ENCODE measurements around the gene PAMR1. TPM values are rescaled to one million over a fixed set of nuclear protein-coding genes. Genes with fewer than 3 reads are reported as not detected.
A peak's percentile ranks its signal among the peaks of the same experiment; 100 is the strongest.

The PAMR1 gene
- total RNA-seq, 4 donors from 2014 or later, result 0.34 to 9.2 (median 3.8) TPM

DNA sequence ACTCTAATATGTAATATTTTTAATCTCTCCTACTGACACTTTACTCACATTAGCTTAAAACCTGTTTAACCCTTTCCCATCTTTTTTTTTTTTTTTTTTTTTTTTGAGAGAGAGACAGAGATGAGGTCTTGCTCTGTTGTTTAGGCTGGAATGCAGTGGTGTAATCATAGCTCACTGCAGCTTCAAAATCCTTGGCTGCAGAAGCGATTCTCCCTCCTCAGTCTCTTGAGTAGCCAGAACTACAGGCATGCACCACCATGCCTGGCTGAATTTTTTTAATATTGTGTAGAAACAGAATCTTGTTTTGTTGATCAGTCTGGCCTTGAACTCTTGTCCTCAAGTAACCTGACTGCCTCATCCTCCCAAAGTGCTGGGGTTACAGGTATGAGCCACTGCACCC lies 37.3 kb downstream of the PAMR1 start:
- peaks cover 0 to 19% (median 0%) of the 10 kb centered on the region in 4 donors for H3K27me3 ChIP-seq
- intact Hi-C loops (cut with DNase I), result no loop called here
- WGBS, 2 donors, result 25 to 38% methylated on average over 1 of the region's 1 CpG
- no peaks in the 10 kb centered on the region for H3K4me1 ChIP-seq
- TF ChIP-seq POLR2A (IDR thresholded peaks at IDR 0.05), result no peak
- TF ChIP-seq, protein P1, sequence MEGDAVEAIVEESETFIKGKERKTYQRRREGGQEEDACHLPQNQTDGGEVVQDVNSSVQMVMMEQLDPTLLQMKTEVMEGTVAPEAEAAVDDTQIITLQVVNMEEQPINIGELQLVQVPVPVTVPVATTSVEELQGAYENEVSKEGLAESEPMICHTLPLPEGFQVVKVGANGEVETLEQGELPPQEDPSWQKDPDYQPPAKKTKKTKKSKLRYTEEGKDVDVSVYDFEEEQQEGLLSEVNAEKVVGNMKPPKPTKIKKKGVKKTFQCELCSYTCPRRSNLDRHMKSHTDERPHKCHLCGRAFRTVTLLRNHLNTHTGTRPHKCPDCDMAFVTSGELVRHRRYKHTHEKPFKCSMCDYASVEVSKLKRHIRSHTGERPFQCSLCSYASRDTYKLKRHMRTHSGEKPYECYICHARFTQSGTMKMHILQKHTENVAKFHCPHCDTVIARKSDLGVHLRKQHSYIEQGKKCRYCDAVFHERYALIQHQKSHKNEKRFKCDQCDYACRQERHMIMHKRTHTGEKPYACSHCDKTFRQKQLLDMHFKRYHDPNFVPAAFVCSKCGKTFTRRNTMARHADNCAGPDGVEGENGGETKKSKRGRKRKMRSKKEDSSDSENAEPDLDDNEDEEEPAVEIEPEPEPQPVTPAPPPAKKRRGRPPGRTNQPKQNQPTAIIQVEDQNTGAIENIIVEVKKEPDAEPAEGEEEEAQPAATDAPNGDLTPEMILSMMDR (IDR thresholded peaks at IDR 0.05), result no peak
- no peaks in the 10 kb centered on the region for H3K36me3 ChIP-seq
- peaks cover 0 to 3% (median 0%) of the 10 kb centered on the region in 3 donors for H3K9me3 ChIP-seq
- no peak for DNase-seq
- no peak overlapping the region for H3K27ac ChIP-seq
- H3K4me3 ChIP-seq, result no peak overlapping the region

DNA sequence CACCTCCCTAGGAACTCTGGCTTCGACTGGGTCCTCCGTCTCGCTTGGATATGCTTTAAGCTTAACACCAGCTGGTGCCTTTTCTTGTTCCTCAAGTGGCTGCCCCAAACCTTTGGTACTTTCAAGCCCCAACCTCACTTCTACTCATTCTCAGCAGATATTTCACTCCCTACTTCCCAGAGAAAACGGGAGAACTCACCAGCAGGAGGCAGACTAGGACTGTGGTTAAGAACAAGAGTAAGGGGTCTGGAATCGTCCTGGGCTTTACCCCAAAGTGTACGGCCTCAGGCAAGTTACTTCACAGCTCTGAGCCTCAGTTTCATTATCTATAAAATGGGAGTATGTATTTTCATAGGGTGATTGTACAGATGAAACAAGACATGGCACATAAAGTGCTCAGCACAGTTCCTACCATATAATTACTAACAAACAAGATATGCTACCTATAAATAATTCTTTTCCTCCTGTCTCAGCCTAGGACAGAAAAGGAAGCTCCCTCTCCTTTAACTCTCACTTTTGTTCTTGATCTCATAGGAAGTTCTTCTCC lies 37.8 kb downstream of the PAMR1 start:
- intact Hi-C loops (cut with DNase I), result no loop called here
- Histone ChIP-seq H3K36me3 (no peaks in the 10 kb centered on the region), H3K9me3 (peaks cover 0 to 9% (median 0%) of the 10 kb centered on the region in 3 donors), H3K27me3 (peaks cover 0 to 23% (median 0%) of the 10 kb centered on the region in 4 donors), H3K4me3 (no peak overlapping the region), H3K4me1 (no peaks in the 10 kb centered on the region), H3K27ac (no peak overlapping the region)
- no peak for DNase-seq
- 39 to 42% methylated on average over 6 of the region's 6 CpGs for WGBS, 2 donors
- TF ChIP-seq, protein P1 (IDR thresholded peaks at IDR 0.05), result peak in 3 of 6 experiments; percentile 28 to 47 (median 33)
- TF ChIP-seq POLR2A (IDR thresholded peaks at IDR 0.05), result no peak

DNA sequence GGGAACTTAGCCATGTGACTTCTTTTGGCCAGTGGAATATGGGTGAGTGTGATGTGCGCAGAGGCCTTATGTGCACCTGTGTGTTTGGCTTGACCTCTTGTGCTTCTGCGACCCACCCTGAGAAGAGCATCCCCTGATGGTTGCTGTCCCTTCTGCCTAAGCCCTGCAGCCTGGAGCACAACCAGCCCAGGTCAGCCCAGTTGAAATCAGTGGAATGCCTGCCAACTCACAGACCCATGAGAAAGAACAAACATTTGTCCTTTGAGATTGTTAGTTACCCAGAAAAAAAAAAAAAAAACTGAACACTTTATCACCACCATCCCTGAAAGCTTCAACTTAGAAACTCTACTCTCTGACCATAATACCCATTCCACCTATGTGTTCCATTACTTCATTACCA lies 38.5 kb downstream of the PAMR1 start:
- Histone ChIP-seq H3K27me3 (peaks cover 0 to 23% (median 0%) of the 10 kb centered on the region in 4 donors), H3K4me3 (no peak overlapping the region), H3K36me3 (no peaks in the 10 kb centered on the region), H3K9me3 (peaks cover 0 to 9% (median 3%) of the 10 kb centered on the region in 3 donors), H3K27ac (no peak overlapping the region), H3K4me1 (no peaks in the 10 kb centered on the region)
- no peak for DNase-seq
- TF ChIP-seq, protein P1 (IDR thresholded peaks at IDR 0.05), result no peak
- no peak for TF ChIP-seq POLR2A (IDR thresholded peaks at IDR 0.05)
- WGBS, 2 donors, result 88 to 100% methylated on average over 2 of the region's 2 CpGs
- intact Hi-C loops (cut with DNase I), result no loop called here

DNA sequence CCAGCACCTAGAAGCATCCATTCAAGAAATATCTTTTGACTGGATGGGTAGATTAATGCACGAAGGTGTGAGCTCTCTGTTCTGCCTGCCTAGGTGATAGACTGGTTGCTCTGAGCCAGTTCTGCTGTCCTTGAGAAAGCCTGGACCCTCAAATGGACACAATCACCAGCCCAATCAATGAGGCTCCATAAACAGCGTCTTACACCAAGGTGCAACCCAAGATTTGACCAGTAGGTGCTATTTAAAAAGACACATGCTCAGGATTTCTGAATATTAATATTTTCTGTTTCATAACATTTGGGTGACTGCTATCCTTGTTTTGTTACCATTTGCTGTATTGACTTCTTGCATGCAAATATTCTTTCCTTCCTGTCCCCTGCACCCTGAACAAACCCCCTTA lies 39.0 kb downstream of the PAMR1 start:
- Histone ChIP-seq H3K9me3 (peaks cover 0 to 9% (median 3%) of the 10 kb centered on the region in 3 donors), H3K27me3 (peaks cover 0 to 27% (median 0%) of the 10 kb centered on the region in 4 donors), H3K36me3 (no peaks in the 10 kb centered on the region), H3K4me3 (no peak overlapping the region), H3K4me1 (no peaks in the 10 kb centered on the region), H3K27ac (no peak overlapping the region)
- TF ChIP-seq, protein P1 (IDR thresholded peaks at IDR 0.05), result peak in 1 of 6 experiments; percentile 9
- no peak for TF ChIP-seq POLR2A (IDR thresholded peaks at IDR 0.05)
- WGBS, 2 donors, result 43 to 100% methylated on average over 2 of the region's 2 CpGs
- DNase-seq, result no peak
- intact Hi-C loops (cut with DNase I), result no loop called here

DNA sequence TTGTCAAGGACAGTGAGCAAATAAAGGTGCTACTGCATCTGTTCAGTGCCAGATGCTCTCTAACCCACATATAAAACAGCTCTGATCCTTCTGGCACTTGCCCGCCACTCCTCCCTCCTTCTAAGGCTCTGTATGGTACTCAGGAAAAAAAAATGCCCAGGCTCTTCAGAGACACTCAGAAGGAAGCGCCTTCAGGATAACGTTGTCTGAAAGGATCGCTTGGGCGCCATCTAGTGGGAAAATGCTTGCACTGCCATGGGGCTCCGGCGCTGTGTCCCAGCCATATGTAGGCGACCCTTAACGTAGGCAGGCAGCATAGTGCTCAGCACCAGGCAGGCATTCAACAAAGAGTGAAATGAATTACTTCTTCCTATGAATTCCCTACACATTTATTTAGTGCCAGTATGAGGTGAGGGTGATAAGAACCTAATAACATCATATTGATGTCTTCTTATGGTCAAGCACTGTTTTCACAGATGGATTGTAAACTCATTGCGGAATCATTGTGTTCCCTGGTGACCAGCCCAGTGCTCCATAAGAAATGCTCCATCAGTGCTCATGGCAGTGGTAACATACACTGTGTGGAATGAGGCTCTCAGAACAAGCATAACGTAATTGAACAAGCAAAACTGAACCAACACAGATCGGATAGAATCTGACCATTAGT lies 39.6 kb downstream of the PAMR1 start:
- Histone ChIP-seq H3K9me3 (peaks cover 0 to 9% (median 3%) of the 10 kb centered on the region in 3 donors), H3K4me3 (no peak overlapping the region), H3K36me3 (no peaks in the 10 kb centered on the region), H3K4me1 (no peaks in the 10 kb centered on the region), H3K27me3 (peaks cover 0 to 29% (median 0%) of the 10 kb centered on the region in 4 donors), H3K27ac (no peak overlapping the region)
- DNase-seq, result no peak
- no peak for TF ChIP-seq POLR2A (IDR thresholded peaks at IDR 0.05)
- TF ChIP-seq, protein P1 (IDR thresholded peaks at IDR 0.05), result peak; percentile 54 to 91 (median 80)
- 25 to 30% methylated on average over 7 to 9 of the region's 12 CpGs for WGBS, 2 donors
- intact Hi-C loops (cut with DNase I), result no loop called here
